22Rv1 (cell line): Measurements from ENCODE around the gene GPR142.

Experiments used
- H3K27ac ChIP-seq: fragments of 450-650 bp; 2 replicates; pipeline ENCODE4 v1.5.1; 2017
- CTCF ChIP-seq: fragments of 450-650 bp; IDR thresholded peaks from 2 replicates; pipeline ENCODE4 v1.5.1; 2017; ENCODE audit warnings: mild to moderate bottlenecking
- ZFX ChIP-seq: fragments of 450-650 bp; IDR thresholded peaks from 2 replicates; pipeline ENCODE4 v1.6.1; 2017; ENCODE audit warnings: antibody characterized with exemption, borderline replicate concordance

The GPR142 gene

GRCh38 chr17:74380959-74381808 lies 13.9 kb downstream of the GPR142 start:
- no peak for TF ChIP-seq ZFX
- no peak for TF ChIP-seq CTCF
- no peak overlapping the region for H3K27ac ChIP-seq

- TF ChIP-seq CTCF (no peak), ZFX (no peak)
- H3K27ac ChIP-seq, result no peak overlapping the region
These were observed 15.8 kb downstream of the GPR142 start for GRCh38 chr17:74383141-74383540.

GRCh38 chr17:74385201-74385600 lies 17.9 kb downstream of the GPR142 start:
- TF ChIP-seq CTCF, result no peak
- TF ChIP-seq ZFX, result no peak
- H3K27ac ChIP-seq, result no peak overlapping the region

GRCh38 chr17:74386386-74386785 lies 19.1 kb downstream of the GPR142 start:
- TF ChIP-seq ZFX (no peak), CTCF (no peak)
- H3K27ac ChIP-seq, result no peak overlapping the region

- no peak overlapping the region for H3K27ac ChIP-seq
- TF ChIP-seq ZFX (no peak), CTCF (no peak)
These were observed 20.3 kb downstream of the GPR142 start for GRCh38 chr17:74387365-74388218.

- TF ChIP-seq ZFX (no peak), CTCF (no peak)
- H3K27ac ChIP-seq, result no peak overlapping the region
These were observed 21.9 kb downstream of the GPR142 start for GRCh38 chr17:74389084-74389753.
